NCI-H510A (cell line): ENCODE results near the gene CBR3.
"Not testable (repeated sequence)": the region's sequence is repeated elsewhere in the genome, so short reads cannot be mapped to it uniquely, and the experiment has no call there.

Experiments
- DNase-seq: peaks from one replicate; lab custom pipeline; 2025; lab: John Stamatoyannopoulos, UW

Gene CBR3

DNA sequence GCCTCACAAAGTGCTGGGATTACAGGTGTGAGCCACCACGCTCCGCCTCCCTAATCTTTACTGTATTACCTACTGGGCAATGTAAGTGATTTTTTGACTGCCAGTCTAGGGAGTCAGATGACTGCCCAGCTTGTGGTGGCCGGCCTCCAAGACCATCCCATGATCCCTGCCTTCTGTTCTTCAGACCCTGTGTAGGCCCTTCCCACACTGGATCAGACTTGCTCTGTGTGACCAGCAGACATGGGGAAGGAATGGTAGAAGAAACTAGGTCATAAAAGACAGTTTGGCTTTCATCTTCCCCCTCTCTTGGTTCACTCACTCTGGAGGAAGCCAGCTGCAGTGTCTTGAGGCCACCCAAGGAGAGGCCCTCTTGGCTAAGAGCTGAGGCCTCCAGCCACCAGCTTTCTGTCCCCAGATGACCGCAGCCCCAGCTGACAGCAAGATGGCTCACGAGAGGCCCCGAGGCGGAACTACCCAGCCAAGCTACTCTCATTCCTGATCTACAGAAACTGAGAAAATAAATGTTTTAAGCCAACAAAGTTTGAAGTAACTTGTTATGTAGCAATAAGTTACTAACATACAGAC lies 14.5 kb upstream of the CBR3 start:
- DNase-seq = no peak

DNA sequence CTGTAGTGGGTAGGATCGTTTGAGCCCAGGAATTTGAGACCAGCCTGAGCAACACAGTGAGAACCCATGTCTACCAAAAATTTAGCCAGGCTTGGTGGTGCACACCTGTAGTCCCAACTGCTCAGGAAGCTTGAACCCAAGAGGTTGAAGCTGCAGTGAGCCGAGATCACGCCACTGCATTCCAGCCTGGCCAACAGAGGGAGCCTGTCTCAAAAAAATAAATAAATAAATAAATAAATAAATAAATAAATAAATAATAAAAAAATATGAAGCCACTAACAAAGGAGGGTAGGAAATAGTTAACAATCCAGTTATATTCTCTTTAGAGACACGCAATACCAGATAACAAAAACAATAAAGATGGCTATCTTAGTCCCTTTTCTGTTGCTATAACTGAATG lies 11.9 kb upstream of the CBR3 start:
- DNase-seq = no peak

DNA sequence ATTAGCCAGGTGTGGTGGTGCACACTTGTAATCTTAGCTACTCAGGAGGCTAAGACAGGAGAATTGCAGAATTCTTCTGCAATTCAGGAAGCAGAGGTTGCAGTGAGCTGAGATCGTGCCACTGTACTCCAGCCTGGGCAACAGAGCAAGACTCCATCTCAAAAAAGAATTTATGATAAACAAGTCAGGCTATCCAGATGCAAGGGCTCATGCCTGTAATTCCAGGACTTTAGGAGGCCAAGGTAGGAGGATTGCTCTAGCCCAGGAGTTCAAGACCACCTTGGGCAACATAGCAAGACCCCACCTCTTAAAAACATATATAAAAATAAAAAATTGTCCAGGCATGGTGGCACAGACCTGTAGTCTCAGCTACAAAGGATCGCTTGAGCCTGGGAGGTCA lies 10.5 kb upstream of the CBR3 start:
- no peak for DNase-seq

DNA sequence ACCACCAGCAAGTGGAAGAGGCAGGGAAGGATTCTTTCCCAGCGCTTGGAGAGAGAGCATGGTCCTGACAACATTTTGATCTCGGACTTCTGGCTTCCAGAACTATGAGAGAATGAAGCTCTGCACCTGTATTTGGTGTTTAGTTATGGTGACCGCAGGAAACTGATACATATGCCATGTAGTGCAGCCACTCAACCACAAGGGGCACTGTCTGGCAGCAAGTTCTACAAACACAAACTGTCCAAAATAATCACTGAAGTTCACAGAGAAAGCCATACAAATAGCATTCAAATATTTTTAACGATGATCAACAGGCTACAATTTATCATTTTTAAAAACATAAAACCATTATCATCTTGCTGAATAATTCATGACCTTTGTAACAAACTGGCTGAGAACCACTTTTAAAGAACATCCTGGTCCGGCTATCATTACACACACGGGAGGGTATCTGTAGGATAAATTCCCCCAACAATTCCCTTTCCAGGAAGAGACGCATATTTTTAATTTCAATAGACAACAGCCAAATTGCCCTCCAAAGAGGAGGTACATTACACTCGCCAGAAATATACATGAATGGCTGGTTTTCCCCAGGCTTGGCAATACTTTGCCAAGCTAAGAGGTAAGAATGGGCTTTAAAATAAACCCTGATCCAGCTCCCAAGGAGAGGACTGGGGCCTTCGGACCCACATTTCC lies 9.2 kb upstream of the CBR3 start:
- DNase-seq = no peak

DNA sequence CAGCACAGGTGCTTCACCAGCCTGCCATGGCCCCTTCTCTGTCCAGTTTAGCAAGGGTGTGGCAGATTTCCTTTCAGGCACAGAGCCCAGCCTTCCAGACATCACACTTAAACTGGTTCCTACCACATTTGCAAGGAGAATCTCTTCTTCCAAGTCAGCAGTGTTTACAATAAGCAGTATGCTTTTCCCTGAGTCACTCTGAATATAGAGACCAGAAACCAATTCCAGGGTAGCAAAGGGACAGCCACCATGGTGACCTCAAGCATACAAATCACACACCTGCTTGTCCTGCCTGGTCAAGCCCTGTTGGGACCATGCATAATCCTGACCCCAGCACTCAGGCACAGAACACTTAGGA lies 8.7 kb upstream of the CBR3 start:
- no peak for DNase-seq

DNA sequence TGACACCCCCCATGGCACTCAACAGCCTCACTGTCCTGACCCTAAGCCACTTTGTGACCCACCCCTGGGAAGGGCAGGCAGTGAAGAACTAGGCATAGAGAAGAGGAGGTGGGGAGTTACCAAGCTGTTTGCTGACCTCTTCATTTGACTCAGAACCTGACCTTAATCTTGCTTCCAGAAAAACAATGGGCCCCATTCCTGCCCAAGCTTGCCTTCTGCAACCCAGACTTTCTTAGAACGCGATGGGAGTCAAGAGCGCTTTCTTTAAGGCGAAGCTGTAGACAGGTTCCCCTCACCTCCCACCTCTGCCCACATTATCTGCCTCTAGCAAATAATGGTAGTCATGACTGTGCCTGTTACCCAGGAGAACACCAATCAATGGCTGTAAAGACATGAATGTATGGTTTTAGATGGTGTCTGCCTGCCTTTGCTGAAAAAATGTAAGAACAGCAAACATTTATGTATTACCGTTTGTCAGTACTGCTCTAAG lies 8.2 kb upstream of the CBR3 start:
- no peak for DNase-seq

DNA sequence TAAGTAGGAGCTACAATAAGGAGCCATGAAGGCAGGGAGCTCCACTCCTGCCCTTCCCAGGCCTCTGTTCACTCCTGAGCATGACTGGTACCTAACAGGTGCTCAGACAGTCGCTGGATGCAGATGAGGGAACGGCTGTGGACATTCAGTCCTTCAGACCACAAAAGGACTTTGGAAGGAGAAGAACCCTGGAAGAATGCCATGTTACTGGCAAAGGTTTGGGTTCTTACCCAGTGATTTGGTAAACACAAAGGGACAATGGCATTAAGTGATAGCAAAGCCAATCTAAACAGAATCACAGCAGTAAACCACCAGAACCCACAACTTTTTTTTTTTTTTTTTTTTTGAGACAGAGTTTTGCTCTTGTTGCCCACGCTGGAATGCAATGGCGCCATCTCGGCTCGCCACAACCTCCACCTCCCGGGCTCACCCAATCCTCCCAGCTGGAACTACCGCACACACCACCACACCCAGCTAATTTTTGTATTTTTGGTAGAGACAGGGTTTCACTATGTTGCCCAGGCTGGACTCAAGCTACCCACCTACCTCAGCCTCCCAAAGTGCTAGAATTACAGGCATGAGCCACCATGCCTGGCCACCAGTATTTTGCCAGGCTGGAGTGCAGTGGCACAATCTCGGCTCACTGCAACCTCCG lies 7.5 kb upstream of the CBR3 start:
- DNase-seq = no peak

DNA sequence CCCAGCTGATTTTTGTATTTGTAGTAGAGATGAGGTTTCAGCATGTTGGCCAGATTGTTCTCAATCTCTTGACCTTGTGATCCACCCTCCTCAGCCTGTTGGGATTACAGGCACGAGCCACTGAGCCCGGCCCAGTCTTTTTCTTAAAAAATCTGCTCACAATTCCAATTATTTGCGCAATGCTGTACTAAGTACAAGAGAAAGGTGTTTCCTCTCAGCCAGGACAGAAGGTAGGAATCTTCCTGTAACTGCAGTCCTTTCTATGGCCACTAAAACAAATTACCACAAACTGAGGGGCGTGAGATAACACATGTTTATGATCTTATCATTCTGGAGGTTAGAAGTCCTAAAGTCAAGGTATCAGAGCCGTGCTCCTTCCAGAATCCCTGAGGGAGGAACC lies 6.9 kb upstream of the CBR3 start:
- DNase-seq = no peak

DNA sequence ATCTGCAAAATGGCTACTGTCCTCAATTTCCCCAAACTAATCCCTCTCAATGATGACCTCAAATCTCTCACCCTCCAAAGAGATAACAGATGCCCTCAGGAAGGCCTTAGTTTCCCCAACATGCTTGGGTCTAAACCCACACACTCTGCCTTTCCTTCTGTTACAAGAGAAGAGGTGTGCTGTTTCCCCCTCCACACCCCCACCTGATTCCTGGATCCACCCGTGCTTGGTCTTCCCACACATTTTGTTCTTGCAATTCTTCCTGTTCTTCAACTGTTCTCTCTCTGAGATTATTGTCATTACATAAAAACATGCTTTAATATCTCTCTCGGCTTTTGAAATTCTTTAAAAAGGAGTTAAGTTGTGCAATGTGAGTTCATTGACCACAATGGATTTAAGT lies 5.7 kb upstream of the CBR3 start:
- no peak for DNase-seq

DNA sequence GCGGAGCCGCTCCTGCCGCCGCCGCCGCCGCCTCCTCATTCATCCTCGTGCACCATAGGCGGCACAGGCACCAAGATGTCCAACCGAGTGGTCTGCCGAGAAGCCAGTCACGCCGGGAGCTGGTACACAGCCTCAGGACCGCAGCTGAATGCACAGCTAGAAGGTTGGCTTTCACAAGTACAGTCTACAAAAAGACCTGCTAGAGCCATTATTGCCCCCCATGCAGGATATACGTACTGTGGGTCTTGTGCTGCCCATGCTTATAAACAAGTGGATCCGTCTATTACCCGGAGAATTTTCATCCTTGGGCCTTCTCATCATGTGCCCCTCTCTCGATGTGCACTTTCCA lies 4.5 kb upstream of the CBR3 start:
- not testable (repeated sequence) for DNase-seq

DNA sequence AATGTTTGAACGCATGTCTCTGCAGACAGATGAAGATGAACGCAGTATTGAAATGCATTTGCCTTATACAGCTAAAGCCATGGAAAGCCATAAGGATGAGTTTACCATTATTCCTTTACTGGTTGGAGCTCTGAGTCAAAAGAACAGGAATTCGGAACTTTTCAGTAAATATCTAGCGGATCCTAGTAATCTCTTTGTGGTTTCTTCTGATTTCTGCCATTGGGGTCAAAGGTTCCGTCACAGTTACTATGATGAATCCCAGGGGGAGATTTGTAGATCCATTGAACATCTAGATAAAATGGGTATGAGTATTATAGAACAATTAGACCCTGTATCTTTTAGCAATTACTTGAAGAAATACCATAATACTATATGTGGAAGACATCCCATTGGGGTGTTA lies 4.0 kb upstream of the CBR3 start:
- DNase-seq = not testable (repeated sequence)

DNA sequence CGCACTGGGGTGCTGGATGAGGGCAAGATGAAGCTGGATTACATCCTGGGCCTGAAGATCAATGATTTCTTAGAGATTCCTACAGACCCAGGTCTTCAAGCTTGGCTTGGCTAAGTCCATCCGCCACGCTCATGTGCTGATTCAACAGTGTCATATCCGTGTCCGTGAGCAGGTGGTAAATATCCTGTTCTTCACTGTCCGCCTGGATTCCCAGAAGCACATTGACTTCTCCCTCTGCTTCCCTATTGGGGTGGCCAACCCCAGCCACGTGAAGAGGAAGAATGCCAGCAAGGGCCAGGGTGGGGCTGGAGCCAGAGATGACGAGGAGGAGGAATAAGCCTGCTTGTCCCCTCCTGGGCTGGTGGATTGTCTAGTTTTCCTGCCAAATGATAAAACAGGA lies 2.2 kb upstream of the CBR3 start:
- no peak for DNase-seq

DNA sequence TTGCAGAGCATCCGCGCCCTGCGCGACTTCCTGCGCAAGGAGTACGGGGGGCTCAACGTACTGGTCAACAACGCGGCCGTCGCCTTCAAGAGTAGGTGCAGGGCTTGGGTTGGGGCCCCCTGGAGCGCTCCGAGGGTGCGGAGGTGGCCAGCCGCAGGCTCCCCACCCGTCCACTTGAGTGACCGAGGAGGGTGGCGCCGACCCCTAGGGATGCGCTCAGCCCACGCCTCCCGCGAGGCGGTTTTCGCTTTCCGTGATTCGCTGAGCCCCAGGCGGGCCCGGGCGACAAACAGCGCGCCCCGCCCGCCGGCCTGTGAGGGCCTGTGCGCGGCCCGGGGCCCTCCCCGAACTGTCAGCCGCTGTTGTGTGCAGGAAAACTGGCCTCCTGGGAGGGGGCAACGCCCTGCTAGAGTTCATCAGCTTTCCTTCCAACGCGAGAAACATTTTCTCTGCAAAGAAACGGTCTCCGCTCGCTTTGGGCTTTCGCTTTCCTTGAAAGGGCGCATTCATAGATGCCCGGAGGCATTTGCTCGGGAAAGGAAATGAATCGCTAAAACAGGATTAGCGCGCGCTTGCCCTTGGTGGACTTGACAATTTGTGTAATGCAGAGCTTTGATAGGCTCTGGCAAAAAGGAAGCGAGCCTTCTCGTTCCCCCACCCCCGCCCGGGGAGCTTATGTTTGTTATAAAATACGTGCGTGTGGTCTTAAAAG lies 668 bp downstream of the CBR3 start:
- DNase-seq = no peak

DNA sequence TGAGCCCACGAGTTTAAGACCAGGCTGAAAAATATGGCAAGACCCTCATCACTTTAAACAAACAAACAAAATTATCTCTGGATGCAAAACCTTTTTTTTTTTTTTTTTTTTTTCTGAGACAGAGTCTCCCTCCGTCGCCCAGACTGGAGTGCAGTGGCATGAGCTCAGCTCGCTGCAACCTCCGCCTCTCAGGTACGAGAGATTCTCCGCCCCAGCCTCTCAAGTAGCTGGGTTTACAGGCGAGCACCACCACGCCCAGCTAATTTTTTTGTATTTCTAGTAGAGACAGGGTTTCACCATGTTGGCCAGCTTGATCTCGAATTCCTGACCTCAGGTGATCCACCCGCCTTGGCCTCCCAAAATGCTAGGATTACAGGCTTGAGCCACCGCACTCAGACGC lies 4.9 kb downstream of the CBR3 start:
- not testable (repeated sequence) for DNase-seq

DNA sequence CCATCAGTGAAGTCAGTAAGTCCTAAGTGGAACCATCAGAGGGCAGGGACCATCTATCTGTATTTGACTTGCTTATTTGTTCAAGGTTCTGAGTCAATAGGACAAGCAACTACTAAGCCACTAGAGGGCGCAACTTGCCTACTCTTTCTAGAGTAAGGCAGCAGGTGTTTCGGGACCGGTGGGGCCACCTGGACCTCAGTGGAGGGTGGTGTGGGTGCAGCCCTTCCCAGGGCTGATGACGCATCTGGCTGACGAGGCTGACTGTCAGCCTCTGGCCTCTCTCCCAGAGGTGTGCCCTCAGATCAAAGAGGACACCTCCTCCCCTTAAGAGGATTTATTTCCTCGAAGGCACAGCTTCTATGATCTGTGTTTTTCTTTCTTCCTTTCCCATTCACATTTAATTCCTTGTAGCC lies 6.6 kb downstream of the CBR3 start:
- DNase-seq = peak; percentile 98

DNA sequence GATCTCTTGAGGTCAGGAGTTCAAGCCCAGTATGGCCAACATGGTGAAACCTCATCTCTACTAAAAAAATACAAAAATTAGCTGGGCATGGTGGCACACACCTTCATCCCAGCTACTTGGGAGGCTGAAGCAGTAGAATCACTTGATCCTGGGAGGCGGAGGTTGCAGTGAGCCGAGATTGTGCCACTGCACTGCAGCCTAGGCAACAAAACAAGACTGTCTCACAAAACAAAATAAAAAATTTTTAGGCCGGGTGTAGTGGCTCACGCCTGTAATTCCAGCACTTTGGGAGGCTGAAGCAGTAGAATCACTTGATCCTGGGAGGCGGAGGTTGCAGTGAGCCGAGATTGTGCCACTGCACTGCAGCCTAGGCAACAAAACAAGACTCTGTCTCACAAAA lies 9.4 kb downstream of the CBR3 start:
- DNase-seq = not testable (repeated sequence)

DNA sequence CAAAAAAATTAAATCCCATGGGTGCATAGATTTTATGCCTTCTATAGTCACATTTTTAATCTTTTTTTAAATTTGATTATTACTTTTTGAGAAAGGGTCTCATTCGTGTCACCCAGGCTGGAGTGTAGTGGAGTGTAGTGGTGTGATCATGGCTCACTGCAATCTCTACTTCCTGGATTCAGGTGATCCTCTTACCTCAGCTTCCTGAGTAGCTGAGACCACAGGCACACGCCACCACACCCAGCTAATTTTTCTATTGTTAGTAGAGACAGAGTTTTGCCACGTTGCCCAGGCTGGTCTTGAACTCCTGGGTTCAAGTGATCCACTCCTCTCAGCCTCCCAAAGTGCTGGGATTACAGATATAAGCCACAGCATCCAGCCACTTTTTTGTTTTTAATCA lies 10.4 kb downstream of the CBR3 start:
- no peak for DNase-seq

DNA sequence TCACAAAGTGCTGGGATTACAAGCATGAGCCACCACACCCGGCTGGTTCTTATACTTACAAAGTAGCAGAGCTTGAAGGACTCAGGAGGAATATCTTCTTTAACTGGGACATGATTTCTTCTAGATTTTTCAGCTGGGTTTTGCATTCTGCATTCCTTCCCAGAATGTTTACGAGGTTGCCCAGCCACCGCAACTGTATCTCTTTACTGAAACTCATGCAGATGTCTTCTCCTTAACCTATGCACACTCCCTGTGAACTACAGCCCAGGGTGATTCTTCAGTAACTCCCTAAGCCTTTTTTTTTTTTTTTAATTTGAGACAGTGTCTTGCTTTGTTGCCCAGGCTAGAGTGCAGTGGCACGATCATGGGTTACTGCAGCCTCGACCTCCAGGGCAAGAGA lies 13.0 kb downstream of the CBR3 start:
- no peak for DNase-seq

DNA sequence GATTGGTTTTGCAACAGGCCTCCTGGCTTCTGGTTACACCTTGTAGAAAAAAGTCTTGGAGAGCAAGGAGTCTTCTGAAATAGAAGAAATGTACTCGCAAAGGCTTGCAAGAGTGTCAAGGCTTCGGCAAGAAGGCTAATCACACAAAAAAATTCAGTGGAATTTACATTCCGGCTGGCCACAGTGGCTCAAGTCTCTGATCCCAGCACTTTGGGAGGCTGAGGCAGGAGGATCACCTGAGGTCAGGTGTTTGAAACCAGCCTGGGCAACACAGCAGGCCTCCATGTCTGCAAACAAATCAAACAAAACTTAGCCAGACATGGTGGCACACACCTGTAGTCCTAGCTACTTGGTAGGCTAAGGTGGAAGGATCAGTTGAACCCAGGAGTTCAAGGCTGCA lies 14.0 kb downstream of the CBR3 start:
- DNase-seq = no peak

DNA sequence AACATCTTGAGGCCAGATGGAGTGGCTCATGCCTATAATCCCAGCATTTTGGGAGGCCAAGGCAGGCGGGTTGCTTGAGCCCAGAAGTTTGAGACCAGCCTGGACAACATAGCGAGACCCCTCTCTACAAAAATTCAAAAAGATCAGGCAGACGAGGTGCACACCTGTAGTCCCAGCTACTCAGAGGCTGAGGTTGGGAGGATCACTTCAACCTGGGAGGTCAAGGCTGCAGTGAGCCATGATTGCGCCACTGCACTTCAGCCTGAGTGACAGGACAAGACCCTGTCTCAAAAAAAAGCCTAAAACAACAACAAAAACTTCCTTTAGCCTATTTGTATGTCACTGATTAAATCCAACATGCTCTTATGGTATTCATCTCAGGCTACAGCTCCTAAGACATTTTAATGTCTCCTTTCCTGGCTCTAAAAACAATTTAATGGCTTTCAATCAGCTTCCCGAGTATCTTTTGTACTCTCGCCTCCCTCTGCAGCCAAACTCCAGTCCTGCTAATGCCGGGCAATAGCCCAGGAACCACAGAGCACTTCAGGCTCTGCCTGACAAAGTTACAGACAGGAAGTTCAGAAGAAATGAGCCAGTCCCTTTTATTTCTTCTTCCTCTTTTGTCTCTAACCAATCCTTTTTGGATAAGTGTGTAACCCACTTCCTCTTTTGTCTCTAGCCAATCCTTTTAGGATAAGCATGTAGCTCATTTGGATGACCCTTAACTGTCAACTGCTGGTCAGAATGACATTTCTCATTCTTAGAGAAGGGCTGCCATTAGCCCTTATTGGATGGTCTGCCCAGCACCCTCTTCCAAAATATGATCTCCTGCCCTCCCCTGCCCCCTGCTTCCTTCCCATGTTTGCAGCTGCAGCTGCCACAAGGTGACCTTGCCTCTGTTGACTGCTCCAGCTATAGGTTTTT lies 15.2 kb downstream of the CBR3 start:
- DNase-seq = no peak

DNA sequence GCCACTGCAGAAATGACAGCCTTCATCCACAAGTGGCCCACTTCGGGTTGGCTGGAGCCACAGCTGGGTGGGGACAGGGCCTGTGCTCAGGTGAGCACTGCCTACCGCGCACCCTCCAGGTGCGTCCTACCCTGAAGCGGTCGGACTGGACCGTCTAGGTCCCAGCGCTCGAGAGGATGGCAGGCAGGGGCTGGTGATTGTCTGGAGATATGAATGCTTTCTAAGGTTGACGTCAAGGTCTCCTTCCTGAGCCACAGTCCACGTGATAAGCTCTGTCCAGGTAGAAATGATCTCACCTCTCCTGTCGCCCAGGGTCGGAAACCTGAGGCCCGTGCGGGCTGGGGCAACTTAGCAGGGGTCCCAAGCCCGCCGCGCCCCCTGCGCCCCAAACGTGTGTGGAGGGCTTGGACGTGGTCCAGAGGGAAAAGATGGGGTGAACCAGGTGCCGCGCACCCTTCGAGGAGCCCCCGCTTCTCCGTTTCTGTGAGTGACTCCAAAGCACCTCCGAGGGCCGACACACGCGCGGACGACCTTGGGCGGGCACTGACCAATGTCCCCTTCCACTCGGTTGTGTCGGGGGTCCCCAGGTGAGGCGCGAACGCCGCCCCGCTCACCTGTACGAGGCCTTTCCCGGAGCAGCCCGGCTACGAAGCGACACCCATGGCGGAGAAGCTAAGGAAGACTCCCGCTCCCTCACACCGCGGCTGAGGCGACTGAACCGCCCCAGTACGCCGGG lies 20.9 kb downstream of the CBR3 start:
- DNase-seq = peak; percentile 87
